Hematopoietic multipotent progenitor cell treated with erythropoietin and hydrocortisone succinate and interleukin-3 and kit ligand, for 17 days (in vitro differentiated cells): ENCODE results near the gene PRRG4.
"Not testable (repeated sequence)": the region's sequence is repeated elsewhere in the genome, so short reads cannot be mapped to it uniquely, and the experiment has no call there.

Experiments
- DNase-seq: peaks from one replicate; pipeline ENCODE4 v3.0.0-alpha.2; 2015; ENCODE audit warnings: low spot score

PRRG4 gene

DNA sequence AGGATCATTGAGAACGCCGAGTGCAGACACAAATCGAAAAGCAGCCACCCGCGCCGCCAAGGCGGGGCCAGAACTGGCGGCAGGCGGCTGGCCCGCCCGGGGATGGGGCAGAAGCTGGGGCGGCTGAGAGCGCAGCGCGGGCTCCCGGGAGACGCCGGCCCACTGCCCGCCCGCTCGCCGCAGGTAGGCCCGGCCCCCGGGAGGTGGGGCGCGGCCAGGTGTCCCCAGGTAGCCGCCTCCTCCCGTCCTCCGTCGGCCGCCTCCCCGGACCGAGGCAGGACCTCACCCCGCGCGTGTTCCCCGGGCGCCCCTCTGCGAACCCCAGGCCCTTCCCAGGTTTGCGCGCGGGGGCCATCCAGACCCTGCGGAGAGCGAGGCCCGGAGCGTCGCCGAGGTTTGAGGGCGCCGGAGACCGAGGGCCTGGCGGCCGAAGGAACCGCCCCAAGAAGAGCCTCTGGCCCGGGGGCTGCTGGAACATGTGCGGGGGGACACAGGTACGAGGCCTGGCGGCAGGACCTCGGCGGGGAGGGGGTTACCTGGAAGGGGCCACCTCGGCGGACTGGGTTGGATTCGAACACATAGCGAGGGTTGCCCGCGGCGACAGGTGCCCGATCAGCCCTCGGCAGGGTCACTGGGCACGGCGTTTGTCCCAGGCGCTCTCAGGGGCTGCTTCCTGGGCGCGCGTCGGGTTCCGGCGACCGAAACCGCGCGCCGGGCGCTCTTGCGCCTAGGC lies at the start of gene PRRG4:
TSS of gene PRRG4 (plus strand) at position 248 of the 733 bp plus-strand sequence. CDS start 603 bp downstream, outside the sequence.
- DNase-seq, result no peak

DNA sequence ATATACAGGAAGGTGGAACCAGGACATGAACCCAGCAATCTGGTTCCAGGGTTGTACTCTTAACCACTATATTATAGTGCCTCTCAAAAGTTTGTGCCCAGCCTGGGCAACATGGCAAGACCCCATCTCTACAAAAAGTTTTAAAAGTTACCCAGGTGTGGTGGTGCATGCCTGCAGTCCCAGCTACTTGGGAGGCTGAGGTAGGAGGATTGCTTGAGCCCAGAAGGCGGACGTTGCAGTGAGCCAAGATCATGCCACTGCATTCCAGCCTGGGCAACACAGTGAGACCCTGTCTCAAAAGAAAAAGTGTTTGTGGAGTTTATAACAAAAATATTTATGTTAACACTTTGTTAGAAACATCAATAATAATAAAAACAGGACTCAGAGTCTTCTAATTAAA lies 48.9 kb upstream of the PRRG4 start:
- not testable (repeated sequence) for DNase-seq

- DNase-seq, result no peak
These were observed 48.0 kb upstream of the PRRG4 start for GRCh38 chr11:32781721-32782120.

DNA sequence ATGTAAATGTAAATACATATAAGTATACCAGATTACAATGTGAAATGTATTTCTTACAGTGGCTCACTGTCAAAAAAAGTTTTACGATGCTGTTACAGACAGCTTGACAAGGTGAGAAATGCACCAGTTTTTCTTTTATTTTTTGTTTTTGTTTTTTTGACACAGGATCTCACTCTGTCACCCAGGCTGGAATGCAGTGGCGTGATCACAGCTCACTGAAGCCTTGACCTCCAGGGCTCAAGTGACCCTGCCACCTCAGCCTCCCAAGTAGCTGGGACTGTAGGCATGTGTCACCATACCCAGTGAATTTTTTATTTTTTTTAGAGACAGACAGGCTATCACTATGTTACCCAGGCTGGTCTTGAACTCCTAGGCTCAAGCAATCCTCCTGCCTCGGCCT lies 44.5 kb upstream of the PRRG4 start:
- no peak for DNase-seq

DNA sequence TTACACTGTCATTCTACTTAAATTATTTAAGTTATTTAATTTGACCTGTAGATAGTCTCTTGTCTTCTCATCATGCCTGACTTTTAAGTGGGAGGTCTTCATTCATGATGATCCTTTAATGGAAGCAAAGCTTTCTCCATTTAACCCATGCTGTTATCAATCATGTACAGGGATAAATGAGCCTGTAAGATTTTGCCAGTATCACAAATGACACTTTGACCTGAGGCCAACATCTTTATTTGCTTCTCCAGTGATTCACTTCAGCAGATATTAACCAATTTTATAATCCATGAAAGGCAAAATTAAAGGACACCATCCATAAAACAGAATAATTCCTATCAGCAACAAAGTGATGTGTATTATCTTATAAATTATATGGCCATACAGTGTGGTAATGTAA lies 42.9 kb upstream of the PRRG4 start:
- no peak for DNase-seq

GRCh38 chr11:32790916-32791315 lies 38.8 kb upstream of the PRRG4 start:
- DNase-seq, result no peak

- DNase-seq, result no peak
These were observed 37.4 kb upstream of the PRRG4 start for GRCh38 chr11:32792111-32792947.

GRCh38 chr11:32792948-32793475 lies 36.7 kb upstream of the PRRG4 start:
- peak; percentile 45 for DNase-seq

DNA sequence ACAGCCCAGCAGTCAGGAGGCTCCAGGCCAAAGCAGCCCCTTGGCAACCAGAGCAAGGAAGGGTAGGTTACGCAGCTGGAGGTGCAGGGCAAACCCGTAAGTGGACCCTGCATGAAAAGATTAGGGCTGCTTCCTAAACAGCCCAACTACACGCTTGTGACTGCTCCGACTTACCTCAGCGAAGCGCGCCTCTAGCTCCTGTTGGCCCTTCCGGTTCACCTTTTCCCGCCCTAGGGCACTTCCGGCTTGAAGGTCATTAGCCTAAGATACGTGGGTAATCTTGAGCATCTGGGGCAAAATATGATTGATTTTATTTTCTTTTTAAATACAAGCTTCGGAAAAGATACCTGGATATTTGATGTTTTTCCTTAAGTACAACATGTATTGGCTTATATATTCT lies 35.3 kb upstream of the PRRG4 start, which contains the start of gene CCDC73:
TSS of gene CCDC73 (minus strand) at position 224 of the 400 bp plus-strand sequence. CDS start 34,419 bp downstream, outside the sequence.
- DNase-seq, result no peak

DNA sequence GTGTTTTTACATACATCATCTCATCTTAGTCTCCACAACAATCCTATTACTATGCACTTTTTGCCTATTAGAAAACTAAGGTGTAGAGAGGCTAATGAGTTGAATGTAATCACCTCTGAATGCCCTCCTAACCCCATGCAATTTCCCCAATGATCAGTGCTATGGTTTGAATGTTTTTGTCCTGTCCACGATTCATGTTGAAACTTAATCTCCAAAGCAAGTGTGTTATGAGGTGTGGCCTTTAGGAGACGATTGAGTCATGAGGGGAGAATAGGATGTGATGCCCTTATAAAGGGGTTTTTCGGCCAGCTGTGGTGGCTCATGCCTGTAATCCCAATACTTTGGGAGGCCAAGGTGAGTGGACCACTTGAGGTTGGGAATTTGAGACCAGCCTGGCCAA lies 33.3 kb upstream of the PRRG4 start:
- no peak for DNase-seq

- peak; percentile 39 for DNase-seq
These were observed 20.4 kb upstream of the PRRG4 start for GRCh38 chr11:32809313-32809712.

GRCh38 chr11:32817181-32817851 lies 12.4 kb upstream of the PRRG4 start:
- DNase-seq, result no peak

DNA sequence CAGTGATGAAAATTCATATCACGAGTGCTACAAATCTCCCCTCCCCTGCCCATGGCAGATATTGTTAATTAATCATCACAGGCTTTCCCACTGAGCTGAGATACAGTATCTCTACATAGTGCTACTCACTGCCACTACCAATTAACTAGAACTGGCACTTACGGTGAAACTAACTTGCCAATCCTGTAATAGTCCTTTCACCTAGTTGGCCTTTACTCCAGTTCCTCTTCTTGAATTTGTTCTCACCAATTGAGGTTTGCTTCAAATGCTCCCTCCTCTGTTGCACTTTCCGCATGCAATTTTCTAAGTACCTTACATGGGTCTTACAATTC lies 11.9 kb upstream of the PRRG4 start:
- DNase-seq, result no peak

GRCh38 chr11:32819187-32819586 lies 10.5 kb upstream of the PRRG4 start:
- DNase-seq, result no peak

DNA sequence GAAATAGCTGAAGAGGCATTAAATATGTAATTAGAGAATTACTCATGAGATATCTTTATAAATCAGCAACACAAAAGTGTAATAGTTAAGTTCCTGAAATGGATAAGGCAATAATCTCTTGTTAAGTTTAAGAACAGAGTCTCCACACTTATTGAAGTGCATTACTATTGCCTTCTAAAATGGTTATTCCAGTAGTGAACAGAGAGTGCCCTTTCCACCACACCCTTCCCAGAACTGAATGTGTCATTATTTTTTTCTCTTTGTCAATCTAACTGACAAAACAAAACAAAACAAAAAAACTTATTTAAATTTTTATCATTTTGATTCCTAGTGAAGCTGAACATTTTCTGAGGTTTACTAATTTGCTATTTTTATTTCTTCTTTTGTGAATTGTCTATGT lies 9.2 kb upstream of the PRRG4 start:
- no peak for DNase-seq

- no peak for DNase-seq
These were observed 8.2 kb upstream of the PRRG4 start for GRCh38 chr11:32821517-32821916.

DNA sequence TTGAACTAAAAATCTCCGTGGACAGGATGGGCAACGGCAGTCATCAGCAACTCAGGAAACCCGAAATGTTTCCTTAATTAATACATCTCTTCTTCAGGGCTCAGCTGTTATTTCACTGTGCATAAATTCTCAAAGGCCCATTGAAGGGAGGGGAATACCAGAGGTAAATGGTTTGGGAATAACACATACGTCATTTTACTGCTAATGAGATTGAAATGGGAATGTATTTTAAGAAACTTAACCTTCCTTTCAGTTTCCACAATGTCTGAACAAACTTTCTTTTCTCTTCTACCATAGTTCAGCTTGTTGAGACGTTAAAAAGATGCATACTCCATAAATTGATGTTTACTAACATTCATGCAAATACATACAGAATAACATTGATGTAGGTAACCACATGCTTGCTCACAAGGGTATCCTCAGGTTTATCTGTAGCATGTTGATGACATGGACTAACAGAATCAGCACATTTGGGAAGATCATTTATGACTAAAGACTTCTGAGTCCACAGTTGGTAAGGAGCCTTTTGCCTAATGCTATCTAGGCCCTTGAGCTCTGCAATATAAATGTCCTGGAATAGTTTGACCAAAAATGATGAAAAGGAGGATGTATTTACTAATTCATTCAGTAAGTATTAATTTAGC lies 7.7 kb upstream of the PRRG4 start:
- no peak for DNase-seq

- DNase-seq, result not testable (repeated sequence)
These were observed 6.1 kb upstream of the PRRG4 start for GRCh38 chr11:32823617-32824016.

DNA sequence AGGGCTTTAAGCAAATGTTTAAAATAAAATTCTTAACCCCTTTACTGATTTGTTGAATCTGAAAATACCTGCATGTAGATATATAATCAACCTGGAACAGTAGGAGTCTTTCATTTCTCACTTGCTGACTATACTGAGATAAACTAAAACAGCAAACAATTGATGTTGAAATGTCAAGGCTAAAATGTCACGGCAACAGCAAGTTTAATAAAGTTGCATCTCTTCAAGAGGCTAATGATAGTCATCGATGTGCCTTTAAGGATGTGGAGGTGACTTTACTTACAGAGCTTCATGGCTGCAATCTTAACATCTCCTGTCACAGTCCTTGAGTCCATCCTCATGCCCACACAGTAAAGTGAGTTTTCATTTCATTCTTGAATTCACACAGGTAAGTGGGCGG lies 3.6 kb upstream of the PRRG4 start:
- no peak for DNase-seq

DNA sequence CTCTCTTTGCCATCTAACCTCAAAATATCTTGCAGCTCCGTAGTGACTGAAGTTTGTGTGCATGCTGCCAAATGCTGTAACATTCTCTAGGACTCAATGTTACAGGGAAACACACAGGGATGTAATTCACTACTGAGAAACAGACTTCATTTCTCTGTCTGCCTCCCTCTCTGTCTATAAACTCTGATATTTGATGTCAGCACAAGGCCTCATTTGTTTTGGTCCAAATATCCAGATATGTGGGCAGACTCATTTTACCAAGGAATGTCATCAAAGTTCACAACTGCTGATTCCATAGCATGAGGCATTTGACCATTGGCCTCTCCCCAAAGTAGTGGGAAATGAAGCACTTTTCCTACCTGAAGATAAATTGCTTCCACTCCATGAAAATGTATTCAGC lies 2.5 kb upstream of the PRRG4 start:
- no peak for DNase-seq

- no peak for DNase-seq
These were observed 509 bp upstream of the PRRG4 start for GRCh38 chr11:32829157-32829679.

DNA sequence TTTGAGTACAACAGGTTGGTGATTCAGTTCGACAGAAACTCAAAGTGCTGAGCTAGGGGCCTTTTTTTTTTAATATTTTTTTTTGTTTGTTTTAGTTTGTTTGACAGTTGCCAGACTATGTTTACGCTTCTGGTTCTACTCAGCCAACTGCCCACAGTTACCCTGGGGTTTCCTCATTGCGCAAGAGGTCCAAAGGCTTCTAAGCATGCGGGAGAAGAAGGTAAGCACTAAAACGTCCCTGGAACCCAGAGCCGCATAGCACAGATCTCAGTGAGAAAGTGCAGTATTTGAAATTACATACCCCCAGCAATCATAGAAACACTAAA lies 649 bp downstream of the PRRG4 start:
- no peak for DNase-seq
